Myocyte (in vitro differentiated cells): ENCODE measurements around the gene GPR132. TPM values are rescaled to one million over a fixed set of nuclear protein-coding genes. Genes with fewer than 3 reads are reported as not detected.
"Not testable (repeated sequence)": the region's sequence is repeated elsewhere in the genome, so short reads cannot be mapped to it uniquely, and the experiment has no call there.

Experiments used
- DNase-seq: peaks from one replicate; pipeline ENCODE4 v3.0.0-alpha.2; 2012; ENCODE audit warnings: low read depth
- total RNA-seq: library from RNA; depleted of rRNA; stranded (reverse); fragments of >200 nt; gene quantifications from 2 replicates; pipeline ENCODE4 v1.2.3, GENCODE V29; 2014

Gene GPR132
- total RNA-seq, 1 donor from 2014 or later = not detected

DNA sequence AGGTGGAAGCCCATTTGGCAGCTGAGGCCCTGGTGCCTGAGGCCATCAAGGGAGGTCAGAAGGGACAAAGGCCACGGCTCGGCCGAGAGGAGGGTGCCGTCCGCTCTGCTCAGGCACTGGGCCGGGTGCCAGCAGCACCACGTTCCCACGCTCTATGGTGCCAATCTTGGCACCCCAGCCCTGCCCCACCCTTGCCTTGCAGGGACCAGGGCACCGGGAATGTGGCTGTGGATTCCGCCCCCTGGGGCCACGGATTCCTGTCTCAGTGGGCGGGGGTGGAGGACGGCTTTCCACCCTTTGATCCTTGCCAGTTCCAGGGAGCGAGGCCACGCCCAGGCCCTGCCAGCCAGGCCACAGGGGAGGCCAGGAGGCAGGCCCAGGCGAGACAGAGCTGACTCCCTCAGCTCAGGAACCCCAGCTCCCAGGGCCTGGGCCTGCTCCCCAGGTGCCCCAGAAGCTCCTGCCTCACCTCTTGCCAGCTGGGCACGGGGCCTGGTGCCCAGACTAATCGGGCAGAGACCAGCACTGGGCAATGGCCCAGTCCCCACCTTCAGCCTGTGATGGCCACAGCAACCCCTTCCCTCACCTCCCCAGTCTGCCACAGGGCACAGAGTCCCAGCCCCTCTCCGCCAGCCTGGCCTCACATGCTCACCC, 26.4 kb upstream of the GPR132 start:
- peak; percentile 52 for DNase-seq

DNA sequence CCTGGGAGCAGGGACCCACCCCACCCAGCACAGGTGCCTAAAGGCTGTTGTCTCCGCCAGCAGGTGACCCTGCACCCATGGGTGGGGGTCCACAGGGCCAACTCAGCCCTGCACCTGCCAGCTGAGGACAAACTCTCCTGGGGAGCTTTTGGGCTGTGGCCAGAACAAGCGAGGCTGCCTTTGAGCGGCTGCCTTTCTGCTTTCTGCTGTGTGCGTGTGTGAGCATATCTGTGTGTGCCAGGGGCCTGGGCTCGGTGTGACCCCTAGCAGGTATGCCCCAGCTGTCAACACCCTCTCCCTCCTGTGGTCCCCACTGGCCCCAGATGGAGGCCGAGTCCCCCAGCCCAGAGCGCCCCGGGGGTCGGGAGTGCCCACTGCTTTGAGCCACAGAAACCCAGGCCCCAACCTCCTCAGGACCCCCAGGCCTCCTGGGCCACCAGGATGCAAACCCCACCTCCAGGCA, 25.9 kb upstream of the GPR132 start:
- DNase-seq = no peak

DNA sequence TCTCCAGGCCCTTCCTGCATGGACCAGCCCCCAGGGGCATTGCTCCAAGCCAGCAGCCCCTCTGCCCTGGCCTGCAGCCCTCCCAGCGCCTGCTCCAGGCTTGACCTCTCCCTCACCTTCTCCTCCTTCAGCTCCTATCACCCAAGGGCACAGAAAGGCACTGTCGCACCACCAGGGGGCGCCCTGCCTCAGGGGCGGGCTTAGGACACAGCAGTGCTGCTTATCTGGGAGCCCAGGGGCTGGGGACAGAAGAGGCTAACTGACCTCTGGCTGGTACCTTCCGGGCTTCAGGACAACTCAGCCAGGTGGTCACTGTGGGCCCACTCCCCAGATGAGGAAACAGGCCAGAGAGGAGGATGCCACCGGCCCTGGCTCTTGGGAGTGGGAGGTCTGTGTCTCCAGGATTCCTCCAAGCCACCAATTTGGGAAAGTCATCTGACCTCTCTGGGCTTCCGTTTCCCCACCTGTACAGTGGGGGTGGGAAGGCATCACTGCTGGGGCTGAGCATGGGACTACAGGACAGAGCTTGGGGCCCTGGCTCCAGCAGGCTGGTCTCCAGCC, 25.3 kb upstream of the GPR132 start:
- DNase-seq = peak; percentile 85

DNA sequence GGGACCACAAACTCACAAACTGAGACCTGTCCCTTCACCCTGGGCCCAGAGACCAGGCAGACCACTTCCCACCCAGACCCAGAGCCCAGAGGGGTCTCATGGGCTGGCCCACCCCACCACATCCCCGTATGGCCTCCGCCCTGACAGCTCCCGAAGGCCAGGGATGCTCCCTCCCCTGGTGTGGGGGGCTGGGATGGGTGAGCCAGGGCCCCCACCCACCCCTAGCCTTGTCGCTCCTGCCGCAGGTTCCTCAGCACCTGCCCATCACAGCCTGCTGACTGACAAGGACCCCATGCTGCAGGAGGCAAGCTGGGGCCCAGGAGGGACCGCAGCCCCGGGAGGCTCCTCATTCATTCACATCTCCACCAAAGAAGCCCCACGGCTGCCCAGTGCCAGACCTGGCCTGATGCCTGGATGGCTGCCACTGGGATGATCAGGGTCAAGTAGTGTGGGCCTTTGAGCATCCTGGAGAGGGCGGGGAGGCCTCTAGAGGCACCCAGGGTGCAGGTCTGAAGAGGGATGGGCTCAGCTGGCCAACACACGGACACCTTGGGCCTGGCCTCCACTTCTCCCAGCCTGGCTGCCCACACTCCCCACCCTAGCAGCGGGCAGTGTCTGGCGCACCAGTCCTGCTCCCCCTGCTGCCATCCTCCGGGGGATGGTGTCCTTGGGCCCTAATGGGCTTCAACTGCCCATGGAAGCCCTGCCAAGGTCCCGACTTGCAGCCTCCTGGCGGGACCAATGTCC, 24.7 kb upstream of the GPR132 start:
- no peak for DNase-seq

DNA sequence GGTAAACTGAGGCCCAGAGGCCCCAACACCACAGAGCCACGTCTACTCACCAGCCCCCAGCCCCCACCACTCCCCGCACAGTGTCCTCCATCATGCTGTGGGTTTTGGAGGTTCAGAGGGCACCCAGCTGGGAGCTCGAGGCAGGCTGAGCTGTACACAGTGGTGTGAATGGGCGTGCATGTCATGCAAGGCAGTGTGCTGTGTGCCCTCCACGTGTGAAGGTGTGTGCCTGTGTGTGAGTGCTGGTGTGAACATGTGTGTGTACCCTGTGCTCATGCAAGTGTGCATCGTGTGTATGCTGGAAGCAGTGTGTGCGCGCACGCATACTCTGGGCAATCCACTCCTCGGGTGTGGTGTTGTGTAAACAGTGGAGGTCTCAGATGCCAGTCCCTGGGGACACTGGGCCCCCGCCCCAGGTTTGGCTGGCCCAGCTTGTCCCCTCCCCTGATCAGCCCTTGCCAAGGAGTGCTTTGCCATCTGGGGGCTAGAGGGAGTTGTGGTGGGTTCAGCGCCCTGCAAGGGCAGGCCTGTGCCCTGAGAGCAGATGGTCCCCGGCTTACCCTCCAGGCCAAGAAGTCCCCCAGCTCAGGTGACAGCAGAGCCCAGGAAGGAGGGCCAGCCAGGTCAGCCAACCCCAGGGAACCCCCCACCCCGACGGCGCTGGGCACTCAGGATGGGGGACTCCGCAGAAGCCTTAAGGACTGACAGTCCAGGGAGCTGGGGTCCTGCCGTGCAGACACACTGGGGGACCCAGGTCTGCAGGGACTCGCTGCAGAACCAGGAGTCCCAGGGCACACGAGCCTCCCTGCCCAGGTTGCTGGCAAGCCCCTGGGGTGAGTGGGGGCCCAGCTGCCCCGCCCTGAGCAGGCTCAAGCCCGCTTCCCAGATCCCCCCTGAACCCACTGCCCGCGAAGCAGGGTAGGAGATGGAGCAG, 23.8 kb upstream of the GPR132 start:
- no peak for DNase-seq

DNA sequence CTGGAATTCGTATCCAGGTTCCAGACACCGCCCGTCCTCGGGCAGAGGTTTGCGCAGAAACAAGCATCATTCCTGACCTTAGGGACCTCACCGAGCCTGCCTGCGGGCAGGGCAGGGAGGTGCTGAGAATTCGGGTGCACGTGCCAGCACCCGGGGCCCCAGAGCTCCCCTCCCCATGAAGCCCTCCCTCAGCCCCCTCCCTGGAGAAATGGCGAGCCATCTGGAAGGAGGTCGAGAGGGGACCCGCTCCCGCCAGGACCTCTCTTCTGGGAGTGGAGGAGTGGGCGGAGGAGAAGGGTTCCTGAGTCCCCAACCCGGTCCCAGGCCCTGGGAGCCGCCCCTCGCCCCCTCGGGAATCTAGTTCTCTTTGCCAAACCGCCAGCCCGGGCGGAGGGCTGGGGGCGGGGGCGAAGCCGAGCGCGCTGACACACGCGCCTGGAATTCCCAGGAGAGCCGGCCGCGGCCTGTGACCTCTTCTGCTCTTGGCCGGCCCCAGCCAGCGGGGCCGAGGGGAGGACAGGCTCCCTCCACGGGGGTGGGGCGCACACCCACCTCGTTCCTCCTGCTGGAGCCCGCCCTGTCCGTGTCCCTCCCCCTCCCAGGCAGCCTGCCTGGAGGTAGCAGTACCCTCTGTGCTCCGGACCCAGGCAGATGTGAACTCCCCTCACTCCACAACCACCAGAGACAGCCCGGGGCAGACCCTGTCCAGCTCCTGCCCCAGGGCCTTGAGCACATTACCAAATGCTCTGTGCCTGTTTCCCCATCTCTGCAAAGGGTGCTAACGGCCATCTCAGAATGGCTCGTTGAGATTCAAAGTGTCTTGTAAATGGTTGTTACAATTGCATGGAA, 23.0 kb upstream of the GPR132 start:
- peak; percentile 73 for DNase-seq

DNA sequence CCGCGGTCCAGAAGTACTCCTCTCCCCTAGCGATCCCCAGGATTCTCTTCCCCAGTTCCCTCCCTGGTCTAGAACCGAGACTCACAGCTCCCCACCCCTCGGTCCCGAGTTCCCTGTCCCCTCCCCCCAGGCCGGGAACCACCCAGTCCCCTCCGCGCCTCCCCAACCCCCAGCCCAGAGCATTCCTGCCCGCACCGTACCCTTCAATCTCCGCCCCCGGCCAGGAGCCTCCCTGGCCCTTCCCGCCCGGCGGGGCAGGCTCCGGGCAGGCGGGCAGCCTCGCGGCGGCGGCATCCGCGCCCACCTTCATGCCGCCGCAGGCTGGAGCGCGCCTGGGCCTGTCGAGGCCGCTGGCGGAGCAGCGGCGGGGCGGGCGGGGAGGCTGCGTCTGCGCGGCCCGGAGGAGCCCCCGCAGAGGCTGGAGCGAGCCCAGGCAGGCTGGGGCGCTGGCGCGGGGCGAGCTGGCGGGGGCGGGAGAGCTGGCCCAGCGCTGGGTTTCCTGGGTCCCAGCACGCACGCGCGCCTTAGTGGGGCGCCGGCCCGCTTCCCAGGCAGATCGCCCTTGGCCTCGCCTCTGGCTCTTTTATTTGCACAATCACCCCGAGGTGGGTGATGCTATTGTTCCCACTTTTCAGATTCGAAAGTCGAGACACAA, 22.2 kb upstream of the GPR132 start:
- peak; percentile 12 for DNase-seq

DNA sequence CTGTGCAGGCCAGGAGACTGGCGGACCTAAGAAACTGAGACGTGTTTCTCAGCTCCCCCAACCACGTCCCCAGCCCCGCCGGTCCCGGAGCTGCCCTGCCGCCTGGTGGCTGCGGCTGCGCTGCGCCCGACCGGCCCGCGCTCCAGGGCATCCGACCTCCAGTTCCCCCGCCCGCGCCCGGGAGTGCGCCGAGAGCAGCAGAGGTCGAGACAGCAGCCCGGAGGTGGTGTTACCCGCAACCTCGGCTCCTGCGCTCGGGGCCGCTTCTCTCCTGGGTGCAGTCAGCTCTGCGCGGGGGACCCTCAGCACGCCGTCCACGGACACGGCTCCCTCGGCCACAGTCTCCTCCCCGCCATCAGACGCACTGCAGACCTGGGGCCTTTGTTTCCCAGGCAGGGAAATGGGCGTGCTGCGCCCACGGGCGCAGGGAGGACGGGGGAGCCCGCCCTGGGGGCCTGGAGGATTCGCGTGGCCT, 21.6 kb upstream of the GPR132 start:
- peak; percentile 72 for DNase-seq

DNA sequence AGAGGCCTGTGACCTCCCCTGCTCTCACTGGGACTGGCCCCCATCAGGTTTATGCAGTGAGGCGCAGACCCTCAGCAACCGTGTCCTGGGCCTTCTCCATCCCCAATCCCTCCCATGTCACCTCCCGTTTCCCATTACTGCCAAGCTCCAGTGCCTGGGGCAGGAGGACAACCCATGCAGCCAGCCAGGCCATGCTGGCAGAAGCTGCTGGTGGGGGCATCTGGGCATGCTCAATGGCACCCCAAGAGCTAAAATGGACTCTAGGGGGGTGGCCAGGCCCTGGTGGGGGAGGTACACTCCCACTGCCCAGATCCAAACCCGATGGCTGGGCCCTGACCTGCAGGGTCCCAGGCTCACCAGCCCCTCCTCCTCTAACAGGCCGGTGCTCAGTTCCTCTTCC, 20.5 kb upstream of the GPR132 start:
- DNase-seq = no peak

DNA sequence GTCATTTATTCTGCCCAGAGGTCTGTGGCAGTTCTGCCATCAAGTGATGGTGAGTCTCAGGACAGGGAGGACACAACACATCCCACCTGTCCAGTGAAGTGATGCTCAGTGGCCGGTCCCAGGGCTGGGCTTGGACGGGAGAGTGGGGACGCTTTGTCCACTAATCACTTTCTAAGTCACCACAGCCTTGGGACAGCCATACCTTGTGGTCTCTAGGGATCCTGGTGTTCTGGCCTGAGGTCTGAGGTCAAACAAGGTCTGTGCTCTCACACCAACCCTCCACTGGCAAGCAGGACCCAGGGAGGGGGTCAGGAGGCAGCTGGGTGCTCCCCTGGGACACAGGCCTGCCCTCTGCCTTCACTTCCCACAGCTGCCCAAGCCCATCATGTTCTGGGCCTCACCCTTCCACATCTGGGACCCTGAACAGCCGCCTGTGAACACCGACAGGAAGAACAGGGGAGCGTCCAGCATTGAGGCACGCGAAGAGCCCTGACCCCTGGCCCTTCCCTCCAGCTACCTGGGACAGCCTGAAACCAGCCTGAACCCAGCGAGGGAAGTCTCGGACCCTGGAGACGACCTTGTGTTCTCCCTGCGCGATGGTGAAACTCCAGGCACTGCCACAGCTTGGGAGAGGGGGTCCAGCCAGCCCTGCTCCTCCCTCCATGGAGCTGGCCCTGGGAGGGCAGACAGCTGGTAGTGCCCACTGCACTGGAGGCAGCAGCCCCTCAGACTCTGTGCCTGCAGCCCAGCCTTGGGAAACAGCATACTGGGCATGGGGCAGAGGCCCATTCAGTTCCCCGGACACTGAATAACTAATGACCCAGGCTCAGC, 19.7 kb upstream of the GPR132 start:
- DNase-seq = peak; percentile 56

DNA sequence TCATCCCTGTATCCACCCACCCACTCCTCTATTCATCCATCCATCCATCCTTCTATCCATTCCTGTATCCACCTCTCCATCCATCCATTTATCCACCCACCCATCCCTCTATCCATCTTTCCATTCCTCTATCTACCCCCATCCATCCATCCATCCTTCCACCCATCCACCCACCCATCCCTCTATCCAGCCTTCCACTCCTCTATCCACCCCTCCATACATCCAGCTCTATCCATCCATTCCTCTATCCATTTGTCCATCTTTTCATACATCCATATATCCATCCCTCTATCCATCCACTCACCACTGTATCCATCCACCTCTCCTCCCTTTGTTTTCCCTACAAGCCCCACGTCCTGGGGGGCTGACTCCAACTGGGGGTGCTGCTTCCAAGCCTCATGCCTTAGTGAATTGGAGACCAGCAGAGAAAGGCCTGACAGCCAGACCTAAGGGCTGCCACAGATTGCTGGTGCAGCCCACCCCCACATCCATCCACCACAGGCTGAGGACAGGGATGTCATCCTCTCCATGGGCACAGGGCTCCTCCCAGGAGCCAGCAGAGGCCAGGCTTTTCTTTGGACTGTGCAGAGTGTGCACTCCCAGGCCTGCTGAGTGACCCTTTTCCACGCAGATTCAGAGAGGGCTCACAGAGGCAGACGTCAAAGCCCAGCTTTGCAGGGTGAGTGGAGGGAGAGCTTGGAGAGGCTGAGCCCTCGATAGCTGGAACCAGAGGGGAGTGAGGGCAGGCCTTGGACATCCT, 18.9 kb upstream of the GPR132 start:
- no peak for DNase-seq

DNA sequence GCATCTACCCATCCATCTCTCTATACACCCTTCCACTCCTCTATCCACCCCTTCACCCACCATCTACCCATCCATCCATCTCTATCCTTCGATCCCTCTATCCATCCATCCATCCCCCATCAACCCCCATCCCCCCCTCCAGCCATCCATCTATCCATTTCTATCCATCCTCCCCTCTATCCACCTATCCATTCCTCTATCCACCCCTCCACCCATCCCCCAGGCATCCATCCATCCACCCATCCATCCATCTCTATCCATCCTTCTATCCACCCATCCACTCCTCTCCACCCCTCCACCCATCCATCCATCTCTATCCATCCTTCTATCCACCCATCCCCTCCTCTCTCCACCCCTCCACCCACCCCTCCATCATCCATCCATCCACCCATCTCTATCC, 17.5 kb upstream of the GPR132 start:
- DNase-seq = no peak

DNA sequence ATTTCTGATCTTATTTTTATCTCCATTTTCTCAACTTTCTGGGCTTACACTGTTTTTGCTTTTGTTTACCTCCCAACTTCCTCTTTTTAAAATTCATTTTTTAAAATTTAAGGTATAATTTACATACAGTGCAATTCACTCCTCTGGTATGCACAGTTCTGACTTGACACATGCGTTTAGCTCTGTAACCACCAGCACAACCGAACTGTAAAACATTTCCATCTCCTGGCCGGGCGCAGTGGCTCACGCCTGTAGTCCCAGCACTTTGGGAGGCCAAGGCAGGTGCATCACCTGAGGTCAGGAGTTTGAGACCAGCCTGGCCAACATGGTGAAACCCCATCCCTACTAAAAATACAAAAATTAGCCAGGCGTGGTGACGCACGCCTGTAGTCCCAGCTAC, 16.2 kb upstream of the GPR132 start:
- DNase-seq = not testable (repeated sequence)

DNA sequence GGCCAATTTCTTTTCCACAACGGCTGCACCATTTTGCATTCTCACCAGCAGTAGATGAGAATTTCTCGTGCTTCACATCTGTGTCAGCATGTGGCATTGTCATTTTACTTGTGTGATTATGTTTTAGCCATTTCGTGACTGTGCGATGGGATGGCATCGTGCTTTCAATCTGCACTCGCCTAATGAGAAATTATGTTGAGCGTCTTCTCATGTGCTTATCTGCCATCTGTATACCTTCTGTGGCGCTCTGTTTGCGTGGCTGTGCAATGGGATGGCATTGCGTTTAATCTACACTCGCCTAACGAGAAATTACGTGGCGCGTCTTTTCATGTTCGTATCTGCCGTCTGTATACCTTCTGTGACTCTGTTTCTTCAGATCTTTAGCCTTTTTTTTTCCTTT, 14.9 kb upstream of the GPR132 start:
- DNase-seq = no peak

DNA sequence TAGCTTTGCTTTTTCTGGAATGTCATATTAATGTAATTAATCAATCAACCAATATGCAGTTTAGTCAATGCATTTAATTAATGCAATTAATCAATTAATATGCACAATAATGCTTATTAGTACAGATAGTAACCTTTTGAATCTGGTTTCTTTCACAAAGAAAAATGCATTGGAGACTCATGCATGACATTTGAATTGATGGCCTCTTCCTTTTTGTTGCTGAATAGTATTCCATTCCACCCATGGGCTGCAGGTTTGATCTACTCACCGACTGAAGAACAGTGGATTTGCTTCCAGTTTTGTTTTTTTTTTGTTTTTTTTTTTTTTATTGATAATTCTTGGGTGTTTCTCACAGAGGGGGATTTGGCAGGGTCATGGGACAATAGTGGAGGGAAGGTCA, 13.1 kb upstream of the GPR132 start:
- DNase-seq = no peak

DNA sequence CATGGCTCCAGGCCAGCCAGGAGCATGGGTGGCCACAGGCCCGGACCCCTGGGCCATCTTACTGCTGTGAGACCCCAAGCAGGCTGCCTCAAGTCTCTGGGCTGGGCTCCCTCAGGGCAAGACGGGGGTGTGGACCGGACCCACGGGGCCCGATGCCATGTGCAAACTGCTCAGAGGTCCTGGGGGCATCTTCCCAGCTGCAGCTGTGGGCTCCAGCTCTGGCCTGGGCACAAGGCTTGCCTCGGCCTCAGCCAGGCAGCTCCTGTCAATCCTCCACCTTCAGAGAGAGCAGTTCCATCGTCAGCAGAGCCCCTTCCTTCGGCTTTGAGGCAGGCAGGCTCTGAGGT, 12.4 kb upstream of the GPR132 start:
- DNase-seq = no peak

DNA sequence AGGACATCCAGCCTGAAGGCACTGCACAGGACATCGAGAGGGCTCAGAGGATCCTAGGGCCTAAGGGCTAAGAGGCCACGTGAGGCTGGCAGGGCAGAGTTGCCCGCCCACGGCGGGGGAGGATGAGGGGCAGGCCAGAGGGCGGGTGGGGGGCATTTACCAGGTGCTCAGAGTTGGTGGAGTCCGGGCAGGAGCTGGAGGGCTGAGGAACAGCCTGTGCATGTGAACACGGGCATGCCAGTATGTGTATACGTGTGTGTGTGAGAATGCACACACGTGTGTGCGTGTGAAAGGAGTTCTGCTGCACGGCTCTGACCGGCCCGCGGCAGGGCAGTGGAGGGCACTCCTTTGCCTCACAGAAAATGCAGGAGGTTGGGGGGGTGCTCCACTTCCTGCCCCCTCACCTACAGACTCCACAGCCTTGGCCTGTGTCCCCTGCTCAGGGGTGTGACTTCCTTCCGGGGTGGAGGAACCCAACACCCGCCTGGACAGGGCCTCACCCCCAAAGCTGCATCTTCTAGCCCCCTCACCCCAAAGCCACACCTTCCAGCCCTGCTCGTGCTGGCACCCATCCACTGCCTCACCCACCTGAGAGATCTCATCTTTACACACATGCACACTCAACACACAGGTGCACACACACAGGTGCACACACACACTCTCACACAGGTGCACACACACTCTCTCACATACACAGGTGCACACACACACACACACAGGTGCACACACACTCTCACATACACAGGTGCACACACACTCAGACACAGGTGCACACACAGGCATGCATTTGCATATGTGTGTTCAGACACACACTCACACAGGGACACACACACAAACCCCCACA, 11.8 kb upstream of the GPR132 start:
- no peak for DNase-seq
